BLaER1 treated with 17β-estradiol and CSF1 and Interleukin-3, amounts not matched to agents 10 nM and 100 nM (cell line): ENCODE results near the gene KRT34.
"Not testable (repeated sequence)": the region's sequence is repeated elsewhere in the genome, so short reads cannot be mapped to it uniquely, and the experiment has no call there.

Source experiments
- H3K27ac ChIP-seq, 11 experiments: shearing (Covaris generic); formaldehyde crosslinking; 2 replicates each; pipeline ENCODE4 v1.8.1; 2022
- H3K27me3 ChIP-seq, 11 experiments: shearing (Covaris generic); formaldehyde crosslinking; 2 replicates each; pipeline ENCODE4 v1.8.1; 2022
- H3K36me3 ChIP-seq, 11 experiments: shearing (Covaris generic); formaldehyde crosslinking; 2 replicates each; pipeline ENCODE4 v1.8.1; 2022
- H3K4me1 ChIP-seq, 10 experiments: shearing (Covaris generic); formaldehyde crosslinking; 2 replicates each; pipeline ENCODE4 v1.8.1; 2022
- H3K4me2 ChIP-seq, 11 experiments: shearing (Covaris generic); formaldehyde crosslinking; 2 replicates each; pipeline ENCODE4 v1.8.1; 2022
- H3K4me3 ChIP-seq, 10 experiments: shearing (Covaris generic); formaldehyde crosslinking; 2 replicates each; pipeline ENCODE4 v1.8.1; 2022
- H3K9ac ChIP-seq, 11 experiments: shearing (Covaris generic); formaldehyde crosslinking; 2 replicates each; pipeline ENCODE4 v1.8.1; 2022
- H3K9me3 ChIP-seq, 11 experiments: shearing (Covaris generic); formaldehyde crosslinking; replicated peaks in 1 of 11; 2 replicates each; pipeline ENCODE4 v1.8.1; 2022
- H4K20me1 ChIP-seq, 11 experiments: shearing (Covaris generic); formaldehyde crosslinking; 2 replicates each; pipeline ENCODE4 v1.8.1; 2022
- Cebpa-rat ChIP-seq, 11 experiments: shearing (Covaris generic); IDR thresholded peaks; 2 replicates each; pipeline ENCODE4 v1.8.1; 2022

The KRT34 gene

DNA sequence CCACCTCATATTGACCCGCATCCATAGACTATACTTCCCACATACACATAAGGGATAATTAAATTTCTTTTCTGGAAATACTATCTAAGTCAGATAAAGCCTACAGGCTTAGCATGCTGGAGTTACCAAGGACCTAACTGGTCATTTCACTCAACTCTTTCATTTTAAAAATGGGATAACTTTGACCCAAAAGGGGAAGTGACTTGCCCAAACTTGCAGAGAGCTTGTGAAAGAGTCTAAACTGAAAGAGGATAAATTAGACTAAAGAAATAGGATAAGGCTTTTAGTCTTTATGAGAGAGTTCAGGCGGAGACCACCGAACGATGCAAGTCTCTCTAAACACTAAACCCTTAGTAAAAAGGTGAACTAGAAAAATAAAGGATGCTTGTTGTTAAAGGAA lies 27.6 kb downstream of the KRT34 start:
- Histone ChIP-seq H3K27ac (peak overlapping the region in 2 of 11 experiments; percentile 0 to 42; a peak in 1 of 22 replicates), H3K27me3 (no peaks in the 10 kb centered on the region)

DNA sequence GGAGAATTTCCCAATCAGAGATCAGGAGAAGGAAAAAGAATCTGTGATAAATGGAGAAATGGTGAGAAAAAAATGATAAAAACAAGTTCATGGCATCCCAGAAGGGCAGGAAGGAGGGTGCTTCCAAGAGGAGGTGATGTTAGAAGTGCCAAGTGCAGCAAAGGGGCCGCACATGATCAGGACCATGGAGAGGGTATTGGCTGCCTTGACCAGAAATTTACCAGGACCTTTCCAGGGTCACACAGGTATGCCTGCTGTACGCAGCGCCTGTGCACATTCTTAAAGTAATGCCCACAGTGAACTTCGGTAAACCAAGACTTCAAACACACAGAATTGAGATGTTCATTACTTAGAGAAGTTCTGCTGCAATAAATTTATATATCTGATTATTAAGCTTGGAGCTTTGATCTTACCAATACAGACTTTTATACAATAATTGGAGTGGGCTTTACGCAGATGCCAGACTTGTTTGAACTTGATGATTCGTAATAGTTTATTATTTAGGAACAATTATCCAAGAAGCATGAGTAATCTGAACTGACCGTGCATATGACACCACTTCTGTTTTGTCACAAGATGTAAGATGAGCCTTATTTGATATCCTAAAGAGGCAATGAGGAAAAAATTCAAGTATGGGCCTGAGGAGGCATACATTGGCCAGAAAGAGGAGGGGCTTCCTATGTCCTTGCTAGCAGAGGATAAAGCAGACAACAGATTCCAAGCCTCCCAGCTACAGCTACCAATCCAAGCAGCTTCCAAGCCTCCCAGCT lies 29.3 kb downstream of the KRT34 start:
- no peak overlapping the region for H3K4me2 ChIP-seq
- peaks cover 0 to 17% (median 2%) of the 10 kb centered on the region in 10 experiments; a peak in 7 of 20 replicates for H3K4me1 ChIP-seq
- peaks cover 0 to 6% (median 5%) of the 10 kb centered on the region in 11 experiments; a peak in 10 of 22 replicates for H3K9me3 ChIP-seq
- H3K9ac ChIP-seq, result no peak overlapping the region
- no peaks in the 10 kb centered on the region for H3K36me3 ChIP-seq
- H3K4me3 ChIP-seq, result no peak overlapping the region
- no peak for TF ChIP-seq Cebpa-rat (IDR thresholded peaks at IDR 0.05)
- no peak overlapping the region for H3K27ac ChIP-seq
- no peaks in the 10 kb centered on the region for H4K20me1 ChIP-seq
- no peaks in the 10 kb centered on the region for H3K27me3 ChIP-seq

More for the DNA sequence above, 27.6 kb downstream of the KRT34 start:
- Histone ChIP-seq H3K4me2 (peak overlapping the region in 4 of 11 experiments; percentile 27 to 57 (median 34); a peak in 6 of 22 replicates), H3K4me3 (no peak overlapping the region), H3K4me1 (peaks cover 0 to 10% (median 2%) of the 10 kb centered on the region in 10 experiments; a peak in 7 of 20 replicates), H3K36me3 (no peaks in the 10 kb centered on the region), H3K9me3 (peaks cover 0 to 6% (median 5%) of the 10 kb centered on the region in 11 experiments; a peak in 10 of 22 replicates), H4K20me1 (no peaks in the 10 kb centered on the region), H3K9ac (no peak overlapping the region)
- peak in 1 of 11 experiments; percentile 43; a peak in 1 of 22 replicates for TF ChIP-seq Cebpa-rat (IDR thresholded peaks at IDR 0.05)

DNA sequence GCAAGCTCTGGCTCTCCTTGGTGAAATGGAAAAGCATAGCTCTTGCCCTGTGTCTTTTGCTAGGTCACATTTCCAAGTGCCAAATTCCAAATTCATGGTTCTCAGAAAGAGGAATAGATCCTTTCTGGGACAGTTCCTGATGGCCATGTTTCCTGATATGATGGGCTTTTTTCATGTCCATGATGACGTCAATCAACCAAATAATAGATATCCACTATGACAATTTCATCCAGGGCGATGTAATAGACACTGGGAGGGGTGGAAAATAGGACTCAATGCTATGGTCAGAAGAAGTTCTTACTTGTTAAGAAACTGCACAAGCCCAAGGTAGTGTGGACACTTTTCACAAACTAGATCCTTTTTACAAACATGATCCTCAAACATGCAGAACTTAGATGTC lies 30.9 kb downstream of the KRT34 start:
- no peaks in the 10 kb centered on the region for H4K20me1 ChIP-seq
- H3K9ac ChIP-seq, result no peak overlapping the region
- TF ChIP-seq Cebpa-rat (IDR thresholded peaks at IDR 0.05), result no peak
- H3K4me2 ChIP-seq, result no peak overlapping the region
- H3K27me3 ChIP-seq, result no peaks in the 10 kb centered on the region
- no peaks in the 10 kb centered on the region for H3K36me3 ChIP-seq
- H3K9me3 ChIP-seq, result peaks cover 0 to 3% (median 3%) of the 10 kb centered on the region in 11 experiments; a peak in 10 of 22 replicates
- H3K27ac ChIP-seq, result no peak overlapping the region
- no peak overlapping the region for H3K4me3 ChIP-seq
- peaks cover 0 to 24% (median 2%) of the 10 kb centered on the region in 10 experiments; a peak in 7 of 20 replicates for H3K4me1 ChIP-seq

DNA sequence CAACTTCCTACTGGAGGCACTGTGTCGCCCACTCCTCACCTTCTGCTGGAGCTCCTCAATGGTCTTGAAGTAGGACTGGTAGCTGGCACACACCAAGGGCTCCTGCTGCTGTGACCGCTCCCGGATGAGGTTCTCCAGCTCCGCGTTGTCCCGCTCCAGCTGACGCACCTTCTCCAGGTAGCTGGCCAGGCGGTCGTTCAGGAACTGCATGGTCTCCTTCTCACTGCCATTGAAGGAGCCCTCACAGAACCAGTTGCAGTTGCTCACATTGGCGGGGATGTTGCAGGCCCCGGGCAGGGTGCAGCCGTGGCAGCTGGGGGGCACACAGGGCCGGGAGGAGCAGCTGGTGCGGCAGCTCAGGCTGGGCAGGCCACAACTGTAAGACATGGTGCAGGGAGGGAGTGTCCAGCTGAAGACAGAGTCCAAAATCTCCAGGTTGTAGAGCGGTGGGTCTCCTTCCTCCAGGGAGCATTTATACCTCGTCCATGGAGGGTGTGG lies 31.7 kb downstream of the KRT34 start, which contains the start of gene KRT33A:
Gene KRT33A, minus strand, starts transcription at position 448 of the 498 bp plus-strand sequence. Its CDS starts 61 bp downstream, at position 387.
- not testable (repeated sequence) for H3K9me3 ChIP-seq, H3K27ac ChIP-seq, H4K20me1 ChIP-seq, H3K36me3 ChIP-seq, H3K27me3 ChIP-seq, H3K9ac ChIP-seq, H3K4me3 ChIP-seq, H3K4me2 ChIP-seq
- peaks cover 0 to 24% (median 2%) of the 10 kb centered on the region in 10 experiments; a peak in 7 of 20 replicates for H3K4me1 ChIP-seq

DNA sequence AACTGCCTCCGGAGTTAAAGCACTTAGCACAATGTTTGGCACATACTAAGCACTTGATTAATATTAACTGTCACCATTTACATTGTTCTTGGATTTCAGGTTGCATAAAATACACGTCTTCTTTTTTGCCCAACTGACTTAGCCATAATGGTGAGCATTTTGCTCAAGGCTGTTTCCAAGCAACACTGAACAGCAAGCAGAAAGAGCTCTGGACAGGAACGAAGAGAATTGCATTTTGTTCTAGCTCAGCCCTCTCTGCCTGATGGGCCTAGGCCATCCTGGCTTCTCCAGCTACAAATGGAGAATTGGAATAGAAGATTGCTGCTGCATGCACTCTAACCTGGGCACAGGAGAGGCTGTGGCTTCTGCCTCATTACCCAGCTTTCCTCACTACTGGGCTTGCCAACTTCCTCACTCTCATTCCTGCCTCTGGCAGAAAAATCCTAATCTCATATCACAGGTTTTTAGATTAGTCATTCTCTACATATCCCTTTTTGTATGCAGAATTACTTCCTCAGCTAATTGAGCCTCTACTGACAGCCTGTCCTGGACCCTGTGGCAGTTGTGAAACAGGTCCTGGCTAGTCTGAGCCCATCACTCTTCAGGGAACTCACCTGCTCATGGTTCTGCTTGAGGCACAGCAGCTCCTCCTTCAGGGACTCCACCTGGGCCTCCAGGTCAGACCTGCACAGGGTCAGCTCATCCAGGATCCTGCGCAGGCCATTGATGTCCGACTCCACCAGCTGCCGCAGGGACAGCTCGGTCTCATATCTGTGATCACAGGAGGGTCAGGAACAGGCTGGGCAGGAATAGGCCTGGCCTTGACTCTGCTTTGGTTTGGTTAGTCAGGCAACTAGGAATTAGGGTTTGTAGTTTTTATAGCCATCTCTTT lies 34.0 kb downstream of the KRT34 start:
- TF ChIP-seq Cebpa-rat (IDR thresholded peaks at IDR 0.05), result no peak
- 0 out of 22 replicates have a peak overlapping the region, but pooled peaks of 1 of the 11 experiments have one; percentile 15 for H3K4me2 ChIP-seq
- H3K9me3 ChIP-seq, result peaks cover 2 to 8% (median 7%) of the 10 kb centered on the region in 11 experiments; a peak in 20 of 22 replicates
- no peak overlapping the region for H3K27ac ChIP-seq
- no peaks in the 10 kb centered on the region for H4K20me1 ChIP-seq
- H3K4me1 ChIP-seq, result peaks cover 0 to 14% (median 0%) of the 10 kb centered on the region in 10 experiments; a peak in 2 of 20 replicates
- H3K4me3 ChIP-seq, result no peak overlapping the region
- no peaks in the 10 kb centered on the region for H3K36me3 ChIP-seq
- no peaks in the 10 kb centered on the region for H3K27me3 ChIP-seq
- no peak overlapping the region for H3K9ac ChIP-seq

DNA sequence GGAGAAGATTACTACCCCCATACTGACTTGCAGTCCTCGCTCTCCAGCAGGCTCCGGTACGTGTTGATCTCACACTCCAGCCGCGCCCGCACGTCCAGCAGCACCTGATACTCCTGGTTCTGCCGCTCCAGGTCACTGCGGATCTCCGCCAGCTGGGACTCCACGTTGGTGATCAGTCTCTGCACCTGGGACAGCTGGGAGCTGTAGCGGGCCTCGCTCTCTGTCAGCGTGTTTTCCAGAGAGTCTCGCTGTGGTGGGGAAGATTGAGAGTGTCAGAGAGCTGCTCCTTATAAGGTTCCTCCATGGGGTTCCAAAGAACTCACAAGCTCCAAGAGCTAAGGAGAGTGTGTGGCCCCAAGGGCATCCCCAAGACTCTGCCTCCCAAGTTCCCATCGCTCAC lies 35.7 kb downstream of the KRT34 start:
- H3K27ac ChIP-seq, H3K36me3 ChIP-seq, H4K20me1 ChIP-seq, H3K4me2 ChIP-seq, H3K27me3 ChIP-seq, H3K9ac ChIP-seq, H3K4me3 ChIP-seq: not testable (repeated sequence)
- peaks cover 0 to 15% (median 0%) of the 10 kb centered on the region in 10 experiments; a peak in 3 of 20 replicates for H3K4me1 ChIP-seq
- peaks cover 19 to 25% (median 24%) of the 10 kb centered on the region in 11 experiments for H3K9me3 ChIP-seq

DNA sequence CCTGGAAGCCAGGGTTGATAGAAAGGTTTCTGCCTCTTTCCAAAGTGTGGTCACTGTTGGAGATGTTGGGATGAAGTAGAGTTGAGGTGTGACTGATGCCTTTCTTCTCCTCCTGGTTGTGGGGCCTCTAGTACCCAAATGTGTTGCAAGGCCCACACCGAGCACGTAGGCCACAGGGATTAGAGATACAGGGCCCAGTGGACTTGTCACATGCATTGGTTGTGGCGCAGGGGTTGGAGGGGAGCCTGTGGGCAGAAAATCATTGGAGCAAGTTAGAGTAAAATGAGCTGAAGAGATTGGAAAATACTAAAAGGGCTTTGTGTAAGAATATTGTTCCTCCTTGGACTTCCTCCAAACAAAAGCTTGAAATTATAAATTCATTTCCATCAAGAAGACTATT lies 36.1 kb downstream of the KRT34 start:
- H3K4me2 ChIP-seq, result no peak overlapping the region
- no peaks in the 10 kb centered on the region for H3K36me3 ChIP-seq
- peaks cover 0 to 20% (median under 1%) of the 10 kb centered on the region in 10 experiments; a peak in 8 of 20 replicates for H3K4me1 ChIP-seq
- no peaks in the 10 kb centered on the region for H4K20me1 ChIP-seq
- no peak for TF ChIP-seq Cebpa-rat (IDR thresholded peaks at IDR 0.05)
- H3K9ac ChIP-seq, result no peak overlapping the region
- H3K4me3 ChIP-seq, result no peak overlapping the region
- no peaks in the 10 kb centered on the region for H3K27me3 ChIP-seq
- H3K27ac ChIP-seq, result no peak overlapping the region
- peaks cover 23 to 30% (median 26%) of the 10 kb centered on the region in 11 experiments for H3K9me3 ChIP-seq

DNA sequence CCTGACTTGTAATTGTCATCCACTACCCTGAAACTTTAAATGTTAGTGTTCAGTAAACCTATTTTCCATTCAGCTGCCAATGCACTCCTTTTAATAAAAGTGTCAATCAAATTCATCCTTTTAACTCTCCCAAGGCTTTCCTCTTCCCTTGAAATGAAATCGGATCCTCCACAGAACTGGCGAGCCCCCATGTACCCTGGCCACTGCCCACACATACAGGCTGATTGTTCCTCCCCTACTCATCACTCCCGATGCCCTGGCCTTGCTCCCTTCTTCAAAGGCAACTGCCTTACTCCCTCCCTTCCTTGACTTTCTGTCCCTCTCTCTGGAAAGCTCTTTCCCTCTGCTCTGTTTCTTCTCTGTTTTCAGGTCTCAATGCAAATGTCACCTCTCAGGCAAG lies 39.1 kb downstream of the KRT34 start:
- no peak overlapping the region for H3K4me3 ChIP-seq
- peaks cover 24 to 32% (median 28%) of the 10 kb centered on the region in 11 experiments for H3K9me3 ChIP-seq
- no peak overlapping the region for H3K27ac ChIP-seq
- H4K20me1 ChIP-seq, result no peaks in the 10 kb centered on the region
- H3K9ac ChIP-seq, result no peak overlapping the region
- no peak for TF ChIP-seq Cebpa-rat (IDR thresholded peaks at IDR 0.05)
- H3K36me3 ChIP-seq, result no peaks in the 10 kb centered on the region
- H3K4me2 ChIP-seq, result no peak overlapping the region
- H3K27me3 ChIP-seq, result no peaks in the 10 kb centered on the region
- H3K4me1 ChIP-seq, result peaks cover 19 to 44% (median 26%) of the 10 kb centered on the region in 10 experiments
